Mesothelial cell of epicardium (in vitro differentiated cells): ENCODE data around the gene METTL22. TPM values are rescaled to one million over a fixed set of nuclear protein-coding genes. Genes with fewer than 3 reads are reported as not detected.

Experiments used
- DNase-seq, 2 experiments: peaks; one replicate each; pipeline ENCODE4 v3.0.0; 2021; ENCODE audit warnings: low spot score in 2 of 2; ENCODE audit not compliant: unreplicated experiment in 2 of 2
- H3K27ac Mint-ChIP-seq: 2 replicates; pipeline ENCODE4 v1.8.0; 2021; ENCODE audit warnings: mixed read lengths
- H3K27me3 Mint-ChIP-seq: 2 replicates; pipeline ENCODE4 v1.8.0; 2021; ENCODE audit warnings: low read depth, mixed read lengths
- H3K36me3 Mint-ChIP-seq: 2 replicates; pipeline ENCODE4 v1.8.0; 2021; ENCODE audit warnings: mixed read lengths
- H3K4me1 Mint-ChIP-seq: 2 replicates; pipeline ENCODE4 v1.8.0; 2021; ENCODE audit warnings: mixed read lengths
- H3K4me3 Mint-ChIP-seq: 2 replicates; pipeline ENCODE4 v1.8.0; 2021; ENCODE audit warnings: mild to moderate bottlenecking, moderate library complexity, mixed read lengths
- H3K9me3 Mint-ChIP-seq: 2 replicates; pipeline ENCODE4 v1.8.0; 2021; ENCODE audit warnings: mixed read lengths
- total RNA-seq: library from RNA; stranded (reverse); gene quantifications from 3 replicates; pipeline ENCODE4 v1.2.1, GENCODE V29; 2021
- TF ChIP-seq, protein P1 (sequence below): fragments of 200-600 bp; sonication (generic); IDR thresholded peaks from one replicate; pipeline ENCODE4 v1.5.0; 2021; ENCODE audit warnings: antibody characterized with exemption; ENCODE audit not compliant: unreplicated experiment

The METTL22 gene
- total RNA-seq, 1 donor from 2014 or later = 65.8 TPM

DNA sequence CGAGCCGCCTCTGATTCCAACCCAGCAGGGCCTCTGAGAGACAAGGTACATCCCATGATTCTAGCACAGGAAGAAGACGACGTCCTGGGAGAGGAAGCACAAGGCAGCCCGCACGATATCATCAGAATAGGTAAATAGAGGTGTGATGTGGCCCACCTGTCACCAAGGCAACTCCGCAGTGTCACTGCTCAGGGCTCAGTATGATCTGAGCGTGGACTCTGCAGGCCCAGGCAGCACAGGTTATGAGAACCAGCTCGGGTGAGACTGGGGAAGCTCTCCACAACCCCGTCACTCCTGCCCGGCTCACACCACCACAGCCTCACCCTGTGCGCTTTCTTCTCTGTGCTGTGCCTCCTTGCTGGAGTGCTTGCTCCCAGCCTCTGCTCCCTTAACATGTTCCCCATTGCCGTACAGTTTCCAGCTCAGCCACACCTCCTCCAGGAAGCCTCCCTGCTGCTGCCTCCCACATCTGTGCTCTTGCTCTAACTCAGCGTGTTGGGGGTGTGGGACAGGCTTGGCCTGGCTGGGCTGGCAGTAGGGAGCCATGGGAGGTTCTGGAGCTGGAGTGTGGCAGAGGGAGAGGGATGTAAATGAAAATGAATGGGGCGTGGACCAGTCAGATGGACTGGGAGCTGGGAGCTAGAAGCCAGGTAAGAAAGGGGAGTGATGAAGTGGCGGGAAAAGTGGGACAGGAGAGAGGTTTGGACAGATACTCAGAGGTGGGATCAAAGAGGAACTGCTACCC is 7.7 kb downstream of the METTL22 start:
- H3K27me3 Mint-ChIP-seq = no peaks in the 10 kb centered on the region
- TF ChIP-seq, protein P1, sequence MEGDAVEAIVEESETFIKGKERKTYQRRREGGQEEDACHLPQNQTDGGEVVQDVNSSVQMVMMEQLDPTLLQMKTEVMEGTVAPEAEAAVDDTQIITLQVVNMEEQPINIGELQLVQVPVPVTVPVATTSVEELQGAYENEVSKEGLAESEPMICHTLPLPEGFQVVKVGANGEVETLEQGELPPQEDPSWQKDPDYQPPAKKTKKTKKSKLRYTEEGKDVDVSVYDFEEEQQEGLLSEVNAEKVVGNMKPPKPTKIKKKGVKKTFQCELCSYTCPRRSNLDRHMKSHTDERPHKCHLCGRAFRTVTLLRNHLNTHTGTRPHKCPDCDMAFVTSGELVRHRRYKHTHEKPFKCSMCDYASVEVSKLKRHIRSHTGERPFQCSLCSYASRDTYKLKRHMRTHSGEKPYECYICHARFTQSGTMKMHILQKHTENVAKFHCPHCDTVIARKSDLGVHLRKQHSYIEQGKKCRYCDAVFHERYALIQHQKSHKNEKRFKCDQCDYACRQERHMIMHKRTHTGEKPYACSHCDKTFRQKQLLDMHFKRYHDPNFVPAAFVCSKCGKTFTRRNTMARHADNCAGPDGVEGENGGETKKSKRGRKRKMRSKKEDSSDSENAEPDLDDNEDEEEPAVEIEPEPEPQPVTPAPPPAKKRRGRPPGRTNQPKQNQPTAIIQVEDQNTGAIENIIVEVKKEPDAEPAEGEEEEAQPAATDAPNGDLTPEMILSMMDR = no peak
- no peak overlapping the region for H3K27ac Mint-ChIP-seq
- no peaks in the 10 kb centered on the region for H3K4me1 Mint-ChIP-seq
- no peak overlapping the region for H3K4me3 Mint-ChIP-seq
- peaks cover 45% of the 10 kb centered on the region for H3K36me3 Mint-ChIP-seq
- no peak for DNase-seq
- H3K9me3 Mint-ChIP-seq = no peaks in the 10 kb centered on the region

DNA sequence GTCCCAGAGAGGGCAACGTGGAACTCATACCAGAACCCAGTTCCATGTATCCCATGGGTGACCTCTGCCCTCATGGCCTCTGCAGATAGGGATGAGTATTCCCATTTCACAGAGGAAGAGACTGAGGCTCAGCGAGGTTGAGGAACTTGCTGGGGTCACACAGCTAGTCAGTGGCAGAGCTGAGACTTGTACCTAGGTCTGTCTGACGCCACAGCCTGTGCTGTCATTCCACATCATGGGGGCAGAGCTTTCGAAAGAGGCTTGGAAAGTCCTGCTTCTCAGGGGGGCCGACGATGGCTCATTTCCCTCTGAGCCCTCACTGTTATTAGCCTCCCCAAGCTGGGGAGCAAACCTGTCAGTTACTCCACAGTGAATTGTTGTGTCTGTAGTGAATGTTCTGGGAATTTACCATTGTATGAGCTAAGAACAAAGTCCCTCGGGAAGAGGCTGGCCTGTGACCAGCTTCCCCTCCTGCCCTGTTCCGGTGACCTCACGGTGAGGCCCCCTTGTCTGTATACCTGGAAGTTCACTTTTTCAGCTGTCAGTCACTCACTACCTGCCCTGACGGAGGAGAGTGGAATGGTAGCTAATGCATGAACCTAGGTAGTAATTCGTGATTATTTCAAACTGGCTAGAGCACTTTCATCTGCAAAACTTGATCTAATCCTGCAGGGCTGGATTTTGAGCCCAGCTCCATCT is 8.9 kb downstream of the METTL22 start:
- Mint-ChIP-seq H3K36me3 (peaks cover 46% of the 10 kb centered on the region), H3K4me3 (no peak overlapping the region), H3K27me3 (no peaks in the 10 kb centered on the region), H3K4me1 (no peaks in the 10 kb centered on the region), H3K27ac (no peak overlapping the region), H3K9me3 (no peaks in the 10 kb centered on the region)
- TF ChIP-seq, protein P1 = no peak
- DNase-seq = no peak

DNA sequence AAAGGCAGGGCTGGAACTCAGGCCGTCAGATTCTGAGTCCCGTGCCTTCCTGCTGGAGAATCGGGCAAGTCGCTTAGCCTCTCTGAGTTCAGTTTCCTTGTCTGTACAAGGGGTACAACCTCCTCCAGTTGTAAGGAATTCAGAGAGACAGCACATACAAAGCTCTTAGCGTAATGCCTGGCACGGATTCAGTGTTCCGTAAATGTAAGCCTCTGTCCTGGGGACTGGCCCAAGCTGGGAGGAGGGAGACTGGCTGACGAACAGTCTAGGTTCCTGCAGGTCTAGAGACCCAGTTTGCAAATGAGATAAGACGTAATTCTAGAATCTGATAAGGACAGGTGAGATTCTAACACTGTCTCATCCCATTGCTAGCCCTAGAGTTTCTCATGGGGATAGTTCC is 9.9 kb downstream of the METTL22 start:
- Mint-ChIP-seq H3K27ac (no peak overlapping the region), H3K4me3 (no peak overlapping the region), H3K27me3 (no peaks in the 10 kb centered on the region), H3K36me3 (peaks cover 40% of the 10 kb centered on the region), H3K4me1 (no peaks in the 10 kb centered on the region), H3K9me3 (no peaks in the 10 kb centered on the region)
- TF ChIP-seq, protein P1 = no peak
- no peak for DNase-seq

- no peaks in the 10 kb centered on the region for H3K9me3 Mint-ChIP-seq
- TF ChIP-seq, protein P1 = no peak
- H3K27me3 Mint-ChIP-seq = no peaks in the 10 kb centered on the region
- H3K36me3 Mint-ChIP-seq = peaks cover 41% of the 10 kb centered on the region
- H3K4me3 Mint-ChIP-seq = no peak overlapping the region
- no peak for DNase-seq
- no peaks in the 10 kb centered on the region for H3K4me1 Mint-ChIP-seq
- H3K27ac Mint-ChIP-seq = no peak overlapping the region
Measured at GRCh38 chr16:8631818-8632465, 10.4 kb downstream of the METTL22 start.

DNA sequence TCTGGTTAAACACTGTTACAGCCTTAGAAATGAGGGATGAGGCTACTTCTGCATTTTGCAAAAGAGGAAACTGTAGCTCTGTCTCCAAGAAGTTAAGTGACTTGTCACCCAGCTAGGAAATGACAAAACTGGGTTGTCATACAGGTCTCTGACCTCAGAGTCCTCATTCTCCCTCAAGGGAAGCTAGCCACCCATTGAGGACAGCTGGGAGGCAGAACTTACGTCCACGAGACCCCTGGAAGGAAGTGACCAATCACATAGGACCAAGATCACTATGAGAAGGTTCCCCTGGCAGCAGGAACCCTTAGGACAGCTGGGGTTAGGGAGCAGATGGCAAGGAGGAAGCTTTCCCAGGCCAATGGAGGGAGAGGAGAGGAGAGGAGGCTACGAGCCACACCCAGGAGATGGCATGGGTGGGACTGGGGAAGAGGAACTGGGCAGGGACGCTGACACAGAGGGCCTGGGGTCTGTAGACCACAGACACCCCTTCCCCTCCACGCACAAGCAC is 11.2 kb downstream of the METTL22 start:
- TF ChIP-seq, protein P1 = no peak
- Mint-ChIP-seq H3K4me1 (no peaks in the 10 kb centered on the region), H3K27me3 (no peaks in the 10 kb centered on the region), H3K9me3 (no peaks in the 10 kb centered on the region), H3K27ac (no peak overlapping the region), H3K4me3 (no peak overlapping the region), H3K36me3 (peaks cover 38% of the 10 kb centered on the region)
- DNase-seq = no peak
